ENCODE measurements around the gene ZFR2.

DNA sequence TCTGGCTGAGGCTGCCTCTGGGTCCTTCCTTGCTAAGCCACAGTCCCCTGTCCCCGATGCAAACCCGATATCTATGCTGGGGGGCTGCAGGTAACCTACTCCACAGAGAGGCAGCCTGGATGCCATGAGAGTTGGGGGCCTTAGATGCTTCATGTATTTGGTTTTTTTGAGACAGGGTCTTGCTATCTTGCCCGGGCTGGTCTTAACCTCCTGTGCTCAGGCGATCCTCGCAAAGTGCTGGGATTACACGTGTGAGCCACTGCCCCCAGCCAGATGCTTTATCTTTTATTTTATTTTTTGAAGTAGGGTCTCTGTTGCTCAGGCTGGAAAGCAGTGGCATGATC is 13.2 kb upstream of the ZFR2 start:
- TF ChIP-seq CTCF (IDR thresholded peaks at IDR 0.05) = no peak
- TF ChIP-seq POLR2AphosphoS5 (IDR thresholded peaks at IDR 0.05) = no peak
- TF ChIP-seq EP300 (IDR thresholded peaks at IDR 0.05) = no peak
